Measurements from ENCODE around the gene ARHGAP44.

DNA sequence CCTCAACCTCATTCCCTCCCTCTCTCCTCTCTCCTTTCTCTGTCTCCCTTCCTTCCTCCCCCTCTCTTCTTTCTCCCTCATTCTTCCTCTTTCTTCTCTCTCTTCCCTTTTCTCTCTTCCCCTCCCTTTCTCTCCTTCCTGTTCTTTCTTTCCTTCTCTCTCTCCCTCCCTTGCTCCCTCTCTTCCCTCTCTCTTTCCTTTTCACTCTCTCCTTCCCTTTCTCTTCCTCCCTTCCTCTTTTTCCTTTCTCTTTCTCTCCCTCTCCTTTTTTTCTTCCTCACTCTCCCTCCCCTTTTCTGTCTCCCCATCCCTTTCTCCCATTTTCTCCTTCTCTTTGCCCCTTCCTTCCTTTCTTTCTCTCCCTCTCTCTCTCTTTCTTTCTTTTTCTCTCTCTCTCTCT lies 236.4 kb downstream of the ARHGAP44 start:
- TF ChIP-seq, protein P1, sequence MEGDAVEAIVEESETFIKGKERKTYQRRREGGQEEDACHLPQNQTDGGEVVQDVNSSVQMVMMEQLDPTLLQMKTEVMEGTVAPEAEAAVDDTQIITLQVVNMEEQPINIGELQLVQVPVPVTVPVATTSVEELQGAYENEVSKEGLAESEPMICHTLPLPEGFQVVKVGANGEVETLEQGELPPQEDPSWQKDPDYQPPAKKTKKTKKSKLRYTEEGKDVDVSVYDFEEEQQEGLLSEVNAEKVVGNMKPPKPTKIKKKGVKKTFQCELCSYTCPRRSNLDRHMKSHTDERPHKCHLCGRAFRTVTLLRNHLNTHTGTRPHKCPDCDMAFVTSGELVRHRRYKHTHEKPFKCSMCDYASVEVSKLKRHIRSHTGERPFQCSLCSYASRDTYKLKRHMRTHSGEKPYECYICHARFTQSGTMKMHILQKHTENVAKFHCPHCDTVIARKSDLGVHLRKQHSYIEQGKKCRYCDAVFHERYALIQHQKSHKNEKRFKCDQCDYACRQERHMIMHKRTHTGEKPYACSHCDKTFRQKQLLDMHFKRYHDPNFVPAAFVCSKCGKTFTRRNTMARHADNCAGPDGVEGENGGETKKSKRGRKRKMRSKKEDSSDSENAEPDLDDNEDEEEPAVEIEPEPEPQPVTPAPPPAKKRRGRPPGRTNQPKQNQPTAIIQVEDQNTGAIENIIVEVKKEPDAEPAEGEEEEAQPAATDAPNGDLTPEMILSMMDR (IDR thresholded peaks at IDR 0.05; ENCODE audit: low read depth, low read length, missing input control) = no peak
- TF ChIP-seq, protein P2, sequence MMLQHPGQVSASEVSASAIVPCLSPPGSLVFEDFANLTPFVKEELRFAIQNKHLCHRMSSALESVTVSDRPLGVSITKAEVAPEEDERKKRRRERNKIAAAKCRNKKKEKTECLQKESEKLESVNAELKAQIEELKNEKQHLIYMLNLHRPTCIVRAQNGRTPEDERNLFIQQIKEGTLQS (IDR thresholded peaks at IDR 0.05) = no peak
- TF ChIP-seq, protein P3, sequence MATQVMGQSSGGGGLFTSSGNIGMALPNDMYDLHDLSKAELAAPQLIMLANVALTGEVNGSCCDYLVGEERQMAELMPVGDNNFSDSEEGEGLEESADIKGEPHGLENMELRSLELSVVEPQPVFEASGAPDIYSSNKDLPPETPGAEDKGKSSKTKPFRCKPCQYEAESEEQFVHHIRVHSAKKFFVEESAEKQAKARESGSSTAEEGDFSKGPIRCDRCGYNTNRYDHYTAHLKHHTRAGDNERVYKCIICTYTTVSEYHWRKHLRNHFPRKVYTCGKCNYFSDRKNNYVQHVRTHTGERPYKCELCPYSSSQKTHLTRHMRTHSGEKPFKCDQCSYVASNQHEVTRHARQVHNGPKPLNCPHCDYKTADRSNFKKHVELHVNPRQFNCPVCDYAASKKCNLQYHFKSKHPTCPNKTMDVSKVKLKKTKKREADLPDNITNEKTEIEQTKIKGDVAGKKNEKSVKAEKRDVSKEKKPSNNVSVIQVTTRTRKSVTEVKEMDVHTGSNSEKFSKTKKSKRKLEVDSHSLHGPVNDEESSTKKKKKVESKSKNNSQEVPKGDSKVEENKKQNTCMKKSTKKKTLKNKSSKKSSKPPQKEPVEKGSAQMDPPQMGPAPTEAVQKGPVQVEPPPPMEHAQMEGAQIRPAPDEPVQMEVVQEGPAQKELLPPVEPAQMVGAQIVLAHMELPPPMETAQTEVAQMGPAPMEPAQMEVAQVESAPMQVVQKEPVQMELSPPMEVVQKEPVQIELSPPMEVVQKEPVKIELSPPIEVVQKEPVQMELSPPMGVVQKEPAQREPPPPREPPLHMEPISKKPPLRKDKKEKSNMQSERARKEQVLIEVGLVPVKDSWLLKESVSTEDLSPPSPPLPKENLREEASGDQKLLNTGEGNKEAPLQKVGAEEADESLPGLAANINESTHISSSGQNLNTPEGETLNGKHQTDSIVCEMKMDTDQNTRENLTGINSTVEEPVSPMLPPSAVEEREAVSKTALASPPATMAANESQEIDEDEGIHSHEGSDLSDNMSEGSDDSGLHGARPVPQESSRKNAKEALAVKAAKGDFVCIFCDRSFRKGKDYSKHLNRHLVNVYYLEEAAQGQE (IDR thresholded peaks at IDR 0.05) = no peak
